ENCODE data around the gene SUSD6.

SUSD6 gene

DNA sequence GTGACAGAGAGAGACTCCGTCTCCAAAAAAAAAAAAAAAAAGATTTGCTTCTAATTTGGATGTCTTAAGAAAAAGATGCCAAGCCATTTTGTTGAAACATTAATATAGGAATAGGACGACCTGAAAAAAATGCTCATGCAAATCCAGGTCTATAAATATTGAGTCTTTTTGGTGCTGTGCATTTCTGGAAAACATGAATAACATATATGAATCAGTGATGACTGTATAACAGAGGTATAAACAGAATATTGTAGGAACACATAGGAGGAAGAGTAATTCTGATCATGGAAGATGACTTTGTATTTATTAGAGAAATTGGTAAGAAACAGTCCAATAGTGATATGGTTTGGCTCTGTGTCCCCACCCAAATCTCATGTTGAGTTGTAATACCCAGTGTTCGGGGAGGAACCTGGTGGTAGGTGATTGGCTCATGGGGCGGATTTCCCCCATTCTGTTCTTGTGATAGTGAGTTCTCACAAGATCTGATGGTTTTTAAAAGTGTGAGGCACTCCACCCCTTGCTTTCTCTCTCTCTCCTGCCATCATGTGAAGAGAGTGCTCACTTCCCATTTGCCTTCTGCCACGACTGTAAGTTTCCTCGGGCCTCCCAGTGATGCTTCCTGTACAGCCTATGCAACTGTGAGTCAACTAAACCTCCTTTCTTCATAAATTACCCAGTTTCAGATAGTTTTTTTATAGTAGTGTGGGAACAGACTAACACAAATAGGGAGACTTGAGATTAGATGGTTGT lies 152.5 kb downstream of the SUSD6 start:
- DNase-seq (ENCODE audit: low read depth), result no peak
